H9 (cell line): ENCODE results near the gene SF3A2. TPM values are rescaled to one million over a fixed set of nuclear protein-coding genes. Genes with fewer than 3 reads are reported as not detected.
"Not testable (repeated sequence)": the region's sequence is repeated elsewhere in the genome, so short reads cannot be mapped to it uniquely, and the experiment has no call there.

Experiments
- DNase-seq: peaks from one replicate; pipeline ENCODE4 v3.0.0-alpha.2; 2017
- H2AFZ ChIP-seq: one replicate; pipeline ENCODE4 v1.6.1; 2013; ENCODE audit warnings: mild to moderate bottlenecking, low read length, control low read depth, moderate library complexity
- H2AK5ac ChIP-seq: 2 replicates; pipeline ENCODE4 v1.6.1; 2013; ENCODE audit warnings: low read length, control low read depth, mixed read lengths; ENCODE audit not compliant: insufficient read length
- H2BK120ac ChIP-seq: one replicate; pipeline ENCODE4 v1.6.1; 2013; ENCODE audit warnings: low read depth, mild to moderate bottlenecking, low read length, control low read depth, inconsistent platforms; ENCODE audit not compliant: poor library complexity, severe bottlenecking
- H2BK12ac ChIP-seq: 2 replicates; pipeline ENCODE4 v1.6.1; 2013; ENCODE audit warnings: low read length, control low read depth, mixed read lengths, low read depth; ENCODE audit not compliant: insufficient read length
- H2BK15ac ChIP-seq: 2 replicates; pipeline ENCODE4 v1.6.1; 2013; ENCODE audit warnings: low read depth, low read length, control low read depth
- H2BK20ac ChIP-seq: one replicate; pipeline ENCODE4 v1.6.1; 2013; ENCODE audit warnings: low read depth, mild to moderate bottlenecking, low read length, control low read depth, inconsistent platforms; ENCODE audit not compliant: poor library complexity, severe bottlenecking
- H2BK5ac ChIP-seq: 2 replicates; pipeline ENCODE4 v1.6.1; 2013; ENCODE audit warnings: low read length, control low read depth, mixed read lengths; ENCODE audit not compliant: insufficient read length
- H3K14ac ChIP-seq: 2 replicates; pipeline ENCODE4 v1.6.1; 2013; ENCODE audit warnings: low read length, control low read depth; ENCODE audit not compliant: insufficient read depth
- H3K18ac ChIP-seq: 2 replicates; pipeline ENCODE4 v1.6.1; 2013; ENCODE audit warnings: low read depth, mild to moderate bottlenecking, mixed read lengths, low read length, control low read depth; ENCODE audit not compliant: insufficient read length
- H3K23ac ChIP-seq: 2 replicates; pipeline ENCODE4 v1.6.1; 2013; ENCODE audit warnings: low read length, control low read depth, mixed read lengths, low read depth; ENCODE audit not compliant: insufficient read length
- H3K23me2 ChIP-seq: 2 replicates; pipeline ENCODE4 v1.6.1; 2013; ENCODE audit warnings: low read depth, mild to moderate bottlenecking, mixed read lengths, low read length, control low read depth; ENCODE audit not compliant: insufficient read length, poor library complexity, severe bottlenecking
- H3K27ac ChIP-seq: 2 replicates; pipeline ENCODE4 v1.5.1; 2013; ENCODE audit warnings: low read length, control low read depth, mixed read lengths, low read depth; ENCODE audit not compliant: insufficient read length
- H3K27me3 ChIP-seq: 2 replicates; pipeline ENCODE4 v1.6.1; 2013; ENCODE audit warnings: low read length, control low read depth, inconsistent platforms; ENCODE audit not compliant: insufficient read depth
- H3K4ac ChIP-seq: 2 replicates; pipeline ENCODE4 v1.6.1; 2013; ENCODE audit warnings: low read depth, mild to moderate bottlenecking, control low read depth, inconsistent platforms, low read length, moderate library complexity
- H3K4me1 ChIP-seq: 2 replicates; pipeline ENCODE4 v1.6.1; 2013; ENCODE audit warnings: low read length, control low read depth, inconsistent platforms; ENCODE audit not compliant: insufficient read depth
- H3K4me2 ChIP-seq: 2 replicates; pipeline ENCODE4 v1.6.1; 2013; ENCODE audit warnings: low read length, control low read depth, mixed read lengths; ENCODE audit not compliant: insufficient read length, insufficient read depth
- H3K56ac ChIP-seq: 2 replicates; pipeline ENCODE4 v1.6.1; 2013; ENCODE audit warnings: low read depth, mild to moderate bottlenecking, mixed read lengths, low read length, control low read depth; ENCODE audit not compliant: insufficient read length
- H3K79me1 ChIP-seq: 2 replicates; pipeline ENCODE4 v1.6.1; 2013; ENCODE audit warnings: low read depth, mild to moderate bottlenecking, moderate library complexity, low read length, control low read depth, inconsistent platforms; ENCODE audit not compliant: insufficient read depth, poor library complexity, severe bottlenecking
- H3K79me2 ChIP-seq: 2 replicates; pipeline ENCODE4 v1.6.1; 2013; ENCODE audit warnings: low read length, control low read depth, inconsistent platforms; ENCODE audit not compliant: insufficient read depth
- H3K9ac ChIP-seq: 2 replicates; pipeline ENCODE4 v1.6.1; 2013; ENCODE audit warnings: low read length, control low read depth, mixed read lengths; ENCODE audit not compliant: insufficient read length; ENCODE audit errors: extremely low read depth
- H3K9me3 ChIP-seq: one replicate; pipeline ENCODE4 v1.6.1; 2013; ENCODE audit warnings: low read depth, low read length, inconsistent platforms; ENCODE audit not compliant: control insufficient read depth
- H3T11ph ChIP-seq: one replicate; pipeline ENCODE4 v1.6.1; 2013; ENCODE audit warnings: mild to moderate bottlenecking, low read length, control low read depth, inconsistent platforms
- H4K20me1 ChIP-seq: one replicate; pipeline ENCODE4 v1.6.1; 2013; ENCODE audit not compliant: control insufficient read depth, insufficient read length, insufficient read depth
- H4K5ac ChIP-seq: 2 replicates; pipeline ENCODE4 v1.6.1; 2013; ENCODE audit warnings: low read depth, mild to moderate bottlenecking, mixed read lengths, low read length, control low read depth; ENCODE audit not compliant: insufficient read length
- H4K8ac ChIP-seq: replicated peaks from 2 replicates; pipeline ENCODE4 v1.6.1; 2013; ENCODE audit warnings: low read length, control low read depth, mixed read lengths, low read depth; ENCODE audit not compliant: insufficient read length
- H4K91ac ChIP-seq: 2 replicates; pipeline ENCODE4 v1.6.1; 2013; ENCODE audit warnings: low read depth, mild to moderate bottlenecking, moderate library complexity, mixed read lengths, low read length, control low read depth; ENCODE audit not compliant: insufficient read length
- H3K27ac Mint-ChIP-seq, 3 experiments: 2 replicates in 2 of 3; 3 replicates in 1 of 3; pipeline ENCODE4 v1.8.0; 2020 to 2021; ENCODE audit warnings: mixed read lengths in 3 of 3, mild to moderate bottlenecking in 1 of 3, moderate library complexity in 1 of 3
- H3K27me3 Mint-ChIP-seq: 2 replicates; pipeline ENCODE4 v1.8.0; 2021; ENCODE audit warnings: low read depth, mild to moderate bottlenecking, moderate library complexity, mixed read lengths
- H3K36me3 Mint-ChIP-seq, 3 experiments: 2 replicates in 2 of 3; 3 replicates in 1 of 3; pipeline ENCODE4 v1.8.0; 2020 to 2021; ENCODE audit warnings: low read depth in 3 of 3, mixed read lengths in 3 of 3; ENCODE audit not compliant: insufficient read depth in 1 of 3
- H3K4me1 Mint-ChIP-seq, 2 experiments: 2 replicates each; pipeline ENCODE4 v1.8.0; 2020; ENCODE audit warnings: mixed read lengths in 2 of 2
- H3K4me3 Mint-ChIP-seq, 2 experiments: 2 replicates in 1 of 2; 3 replicates in 1 of 2; pipeline ENCODE4 v1.8.0; 2020 to 2021; ENCODE audit warnings: mild to moderate bottlenecking in 2 of 2, mixed read lengths in 2 of 2, moderate library complexity in 1 of 2
- H3K9me3 Mint-ChIP-seq, 2 experiments: 2 replicates in 1 of 2; 3 replicates in 1 of 2; pipeline ENCODE4 v1.8.0; 2020; ENCODE audit warnings: mild to moderate bottlenecking in 2 of 2, mixed read lengths in 2 of 2, moderate library complexity in 1 of 2
- CTCF ChIP-seq: fragments of 200-600 bp; sonication (generic); conservative IDR thresholded peaks from 3 replicates; pipeline ENCODE4 v1.8.0; 2021; ENCODE audit warnings: antibody characterized with exemption, mild to moderate bottlenecking
- WGBS: extraction: QIAGEN DNeasy Blood & Tissue Kit; methylation state at CpG from one replicate; pipeline ENCODE4 v1.1.7; 2013; ENCODE audit warnings: missing lambda C conversion rate, low lambda C conversion rate, mixed read lengths; ENCODE audit not compliant: insufficient read length; ENCODE audit errors: extremely low coverage; 5-methylcytosine and 5-hydroxymethylcytosine counted together
- total RNA-seq: library from RNA; stranded (reverse); gene quantifications from 2 replicates; pipeline ENCODE4 v1.2.1, GENCODE V29; 2021

The SF3A2 gene
- total RNA-seq, 1 experiment from 2014 or later = 166 TPM

GRCh38 chr19:2280633-2281264, 44.1 kb downstream of the SF3A2 start:
- no peak overlapping the region for H4K5ac ChIP-seq
- no peaks in the 10 kb centered on the region for H3K9me3 ChIP-seq
- no peak overlapping the region for H3K27ac Mint-ChIP-seq
- peaks cover 5% of the 10 kb centered on the region; the same call in 1 of the 2 replicates for H3K27me3 ChIP-seq
- H3K18ac ChIP-seq = no peak overlapping the region
- no peak overlapping the region for H3K56ac ChIP-seq
- no peak overlapping the region for H2BK5ac ChIP-seq
- no peak overlapping the region for H4K91ac ChIP-seq
- no peaks in the 10 kb centered on the region for H4K20me1 ChIP-seq
- no peak for TF ChIP-seq CTCF
- no peaks in the 10 kb centered on the region for H3K79me1 ChIP-seq
- H3K4me1 Mint-ChIP-seq = peaks cover 0 to 3% of the 10 kb centered on the region in 2 experiments; a peak in 1 of 4 replicates
- no peak overlapping the region for H3K14ac ChIP-seq
- H2BK120ac ChIP-seq = no peak overlapping the region
- H3K36me3 Mint-ChIP-seq = no peaks in the 10 kb centered on the region
- no peak overlapping the region for H3K9ac ChIP-seq
- H3K23me2 ChIP-seq = peaks cover 7% of the 10 kb centered on the region
- no CpG with 5 or more reads among the region's 26 CpGs for WGBS
- H3K4ac ChIP-seq = no peak overlapping the region
- no peak overlapping the region for H3K23ac ChIP-seq
- no peak overlapping the region for H3T11ph ChIP-seq
- no peak overlapping the region for H4K8ac ChIP-seq
- no peaks in the 10 kb centered on the region for H3K79me2 ChIP-seq
- no peak for DNase-seq
- H2BK12ac ChIP-seq = no peak overlapping the region
- no peak overlapping the region for H3K4me2 ChIP-seq
- H3K9me3 Mint-ChIP-seq = no peaks in the 10 kb centered on the region
- no peak overlapping the region for H3K27ac ChIP-seq
- H2BK20ac ChIP-seq = no peak overlapping the region
- peaks cover 32% of the 10 kb centered on the region for H3K27me3 Mint-ChIP-seq
- H2AFZ ChIP-seq = no peak overlapping the region
- H2AK5ac ChIP-seq = no peak overlapping the region
- H3K4me3 Mint-ChIP-seq = no peak overlapping the region
- no peaks in the 10 kb centered on the region for H3K4me1 ChIP-seq
- no peak overlapping the region for H2BK15ac ChIP-seq

GRCh38 chr19:2281265-2282061, 44.8 kb downstream of the SF3A2 start:
- not testable (repeated sequence) for H4K20me1 ChIP-seq, H3K4me1 Mint-ChIP-seq, H3K23me2 ChIP-seq, H2BK12ac ChIP-seq, H4K5ac ChIP-seq, H3K56ac ChIP-seq, H3K18ac ChIP-seq, H4K91ac ChIP-seq, H2AFZ ChIP-seq, H3T11ph ChIP-seq, H3K36me3 Mint-ChIP-seq, H3K9me3 ChIP-seq, H3K79me2 ChIP-seq, H3K27ac Mint-ChIP-seq, H3K79me1 ChIP-seq, H2BK5ac ChIP-seq, H3K9ac ChIP-seq, H3K14ac ChIP-seq, H3K9me3 Mint-ChIP-seq, H3K27me3 ChIP-seq, H3K23ac ChIP-seq, H4K8ac ChIP-seq, DNase-seq, H2BK120ac ChIP-seq, H2BK15ac ChIP-seq, H3K4ac ChIP-seq, H3K4me1 ChIP-seq, H2AK5ac ChIP-seq, H3K27ac ChIP-seq, H2BK20ac ChIP-seq
- Mint-ChIP-seq H3K4me3 (peak overlapping the region; percentile 41 to 71; a peak in 4 of 5 replicates), H3K27me3 (peaks cover 39% of the 10 kb centered on the region)
- WGBS = no CpG with 5 or more reads among the region's 16 CpGs
- peak overlapping the region; percentile 35 for H3K4me2 ChIP-seq
